Ammon's horn (tissue), 1 donor: ENCODE data around the gene PSMB1.
"Not testable (repeated sequence)": the region's sequence is repeated elsewhere in the genome, so short reads cannot be mapped to it uniquely, and the experiment has no call there.

ENCODE experiments used
- DNase-seq: peaks from one replicate; pipeline ENCODE4 v3.0.0-alpha.2; 2016; ENCODE audit warnings: low spot score

PSMB1 gene

GRCh38 chr6:170502733-170503413 is 50.2 kb downstream of the PSMB1 start:
- not testable (repeated sequence) for DNase-seq

GRCh38 chr6:170502268-170502667 is 50.8 kb downstream of the PSMB1 start:
- DNase-seq: not testable (repeated sequence)

- DNase-seq: no peak
Measured at GRCh38 chr6:170500955-170501590, 52.0 kb downstream of the PSMB1 start.

- DNase-seq: no peak
Measured at GRCh38 chr6:170497841-170498301, 55.2 kb downstream of the PSMB1 start.

GRCh38 chr6:170493354-170493753 is 59.8 kb downstream of the PSMB1 start:
- no peak for DNase-seq

- no peak for DNase-seq
Measured at GRCh38 chr6:170490259-170490658, 62.8 kb downstream of the PSMB1 start.

GRCh38 chr6:170489836-170490235 is 63.3 kb downstream of the PSMB1 start:
- no peak for DNase-seq

GRCh38 chr6:170487707-170488329 is 65.3 kb downstream of the PSMB1 start:
- DNase-seq: no peak

GRCh38 chr6:170485159-170485558 is 67.9 kb downstream of the PSMB1 start:
- DNase-seq: no peak
